ENCODE results near the gene CA5A. TPM values are rescaled to one million over a fixed set of nuclear protein-coding genes. Genes with fewer than 3 reads are reported as not detected.

CA5A gene
- total RNA-seq, 4 donors from 2014 or later = not detected

DNA sequence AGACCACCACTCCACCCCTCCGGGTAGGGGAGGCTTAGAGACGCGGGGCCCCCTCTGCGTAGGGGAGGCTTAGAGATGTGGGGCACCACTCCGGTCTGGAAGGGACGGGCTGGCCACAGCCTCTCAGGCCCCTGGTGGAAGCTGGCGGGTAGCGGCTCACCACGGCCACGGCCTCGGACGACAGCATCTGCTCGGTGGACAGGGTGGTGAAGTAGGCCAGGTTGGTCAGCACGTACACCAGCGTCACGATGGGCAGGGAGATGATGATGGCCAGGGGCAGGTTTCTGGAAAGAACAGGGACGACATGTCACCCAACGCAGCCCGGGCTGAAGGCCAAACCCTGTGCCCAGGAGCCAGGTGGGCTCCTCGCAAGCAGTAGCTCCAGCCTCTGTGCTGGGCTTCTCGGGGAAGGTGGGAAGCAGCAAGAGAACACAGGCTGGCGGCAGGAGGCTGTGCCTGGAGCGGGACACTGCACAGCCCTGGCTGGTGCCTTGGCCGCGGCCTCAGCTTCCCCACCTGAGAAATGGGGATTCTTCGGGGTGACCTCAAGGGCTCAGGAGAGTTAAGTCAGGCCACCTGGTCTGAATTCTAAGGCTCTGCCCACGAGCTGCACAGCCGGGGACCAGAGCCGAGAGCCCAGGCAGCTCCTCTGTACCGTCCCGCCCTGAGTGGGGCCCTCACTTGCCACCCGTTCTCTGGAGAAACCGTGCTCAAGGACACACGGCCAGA is 96.6 kb downstream of the CA5A start:
- H3K4me1 ChIP-seq = peaks cover 6 to 7% (median 6%) of the 10 kb centered on the region in 4 donors
- H3K4me3 ChIP-seq = no peak overlapping the region
- no peak for DNase-seq (ENCODE audit: extremely low spot score)
- H3K27ac ChIP-seq (replicated peaks in 1 of 4) = no peak overlapping the region
- TF ChIP-seq POLR2AphosphoS5 (IDR thresholded peaks at IDR 0.05) (no peak), EP300 (IDR thresholded peaks at IDR 0.05) (no peak), POLR2A (IDR thresholded peaks at IDR 0.05; ENCODE audit: low read depth) (no peak)
- TF ChIP-seq, protein P1, sequence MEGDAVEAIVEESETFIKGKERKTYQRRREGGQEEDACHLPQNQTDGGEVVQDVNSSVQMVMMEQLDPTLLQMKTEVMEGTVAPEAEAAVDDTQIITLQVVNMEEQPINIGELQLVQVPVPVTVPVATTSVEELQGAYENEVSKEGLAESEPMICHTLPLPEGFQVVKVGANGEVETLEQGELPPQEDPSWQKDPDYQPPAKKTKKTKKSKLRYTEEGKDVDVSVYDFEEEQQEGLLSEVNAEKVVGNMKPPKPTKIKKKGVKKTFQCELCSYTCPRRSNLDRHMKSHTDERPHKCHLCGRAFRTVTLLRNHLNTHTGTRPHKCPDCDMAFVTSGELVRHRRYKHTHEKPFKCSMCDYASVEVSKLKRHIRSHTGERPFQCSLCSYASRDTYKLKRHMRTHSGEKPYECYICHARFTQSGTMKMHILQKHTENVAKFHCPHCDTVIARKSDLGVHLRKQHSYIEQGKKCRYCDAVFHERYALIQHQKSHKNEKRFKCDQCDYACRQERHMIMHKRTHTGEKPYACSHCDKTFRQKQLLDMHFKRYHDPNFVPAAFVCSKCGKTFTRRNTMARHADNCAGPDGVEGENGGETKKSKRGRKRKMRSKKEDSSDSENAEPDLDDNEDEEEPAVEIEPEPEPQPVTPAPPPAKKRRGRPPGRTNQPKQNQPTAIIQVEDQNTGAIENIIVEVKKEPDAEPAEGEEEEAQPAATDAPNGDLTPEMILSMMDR (IDR thresholded peaks at IDR 0.05) = no peak
- no peaks in the 10 kb centered on the region for H3K27me3 ChIP-seq
- intact Hi-C loops (cut with DNase I) = no loop called here
- H3K9me3 ChIP-seq = no peaks in the 10 kb centered on the region
- 91% methylated on average over 29 of the region's 34 CpGs for WGBS
- peaks cover 4 to 64% (median 28%) of the 10 kb centered on the region in 4 donors for H3K36me3 ChIP-seq

DNA sequence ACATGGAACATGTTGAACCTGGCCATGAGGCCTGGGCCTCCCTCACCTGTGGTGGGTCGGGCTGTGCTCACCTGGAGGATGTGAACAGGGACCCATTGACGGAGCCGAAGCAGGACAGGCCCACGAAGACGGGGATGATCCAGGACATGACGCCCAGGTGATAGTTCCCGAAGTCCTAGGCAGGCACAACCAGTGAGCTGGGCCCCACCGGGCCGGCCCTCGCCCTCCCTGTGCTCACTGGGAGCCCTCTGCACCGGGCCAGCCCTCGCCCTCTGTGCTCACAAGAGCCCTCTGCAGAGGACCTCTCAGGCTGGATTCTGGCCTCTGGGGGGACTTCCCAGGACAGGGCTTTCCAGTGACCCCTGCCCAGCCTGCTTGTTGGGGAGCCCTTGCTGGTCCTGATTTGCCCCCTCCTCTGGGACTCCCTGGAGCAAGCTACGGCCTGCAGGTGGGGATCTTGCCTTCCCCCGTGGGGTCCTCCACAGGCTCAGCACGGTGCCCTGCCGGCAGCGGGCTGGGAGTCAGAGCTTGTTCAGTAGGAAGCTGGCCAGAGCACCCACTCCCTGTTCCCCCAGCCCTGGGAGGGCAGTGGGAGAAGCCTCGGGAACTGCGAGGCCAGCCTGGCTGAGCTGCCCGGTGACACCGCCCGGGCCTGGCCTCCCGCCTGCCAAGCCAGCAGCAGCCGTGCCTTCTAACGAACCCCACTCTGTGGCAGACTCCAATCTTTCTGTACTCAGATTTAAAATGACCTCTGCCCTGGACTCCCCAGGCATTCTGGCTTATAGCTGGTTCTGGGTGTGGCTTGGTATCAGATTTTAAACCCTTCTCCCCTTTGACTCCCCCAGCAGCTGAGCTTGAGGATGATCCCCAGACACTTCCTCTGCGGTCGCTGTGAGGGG is 97.4 kb downstream of the CA5A start:
- Histone ChIP-seq H3K9me3 (no peaks in the 10 kb centered on the region), H3K27ac (replicated peaks in 1 of 4) (no peak overlapping the region), H3K4me3 (no peak overlapping the region), H3K27me3 (no peaks in the 10 kb centered on the region), H3K36me3 (peaks cover 4 to 72% (median 30%) of the 10 kb centered on the region in 4 donors), H3K4me1 (peaks cover 7 to 15% (median 13%) of the 10 kb centered on the region in 4 donors)
- 93% methylated on average over 8 of the region's 27 CpGs for WGBS
- no peak for DNase-seq (ENCODE audit: extremely low spot score)
- TF ChIP-seq, protein P1 (IDR thresholded peaks at IDR 0.05) = no peak
- TF ChIP-seq POLR2A (IDR thresholded peaks at IDR 0.05; ENCODE audit: low read depth) = no peak
- TF ChIP-seq POLR2AphosphoS5 (IDR thresholded peaks at IDR 0.05) = no peak
- no peak for TF ChIP-seq EP300 (IDR thresholded peaks at IDR 0.05)
- intact Hi-C loops (cut with DNase I) = no loop called here

Small RNA genes lying within 50 kb of the gene (small RNA-seq; reads per million reads assigned to genes)
- 0 reads per million in 3 donors for gene AC127455.1

Other genes starting within 250 kb of the CA5A start
- 10 to 100 TPM; 22.2 to 41.5 (median 31.4) TPM for gene KLHDC4, start 170.5 kb downstream of the CA5A start, total RNA-seq
- 10 to 100 TPM in 1 of 4 donors, 1 to 10 TPM in 3; 3.3 to 17.7 (median 4.3) TPM for gene SLC7A5, start 67.0 kb downstream of the CA5A start, total RNA-seq
- gene BANP, start 14.9 kb upstream of the CA5A start, total RNA-seq = 10 to 100 TPM; 18.9 to 33.6 (median 28.2) TPM

Measured in esophagus muscularis mucosa (tissue), 4 donors.